SK-N-SH treated with all-trans-retinoic acid at 6 μM for 48 hours (cell line): ENCODE measurements around the gene CERS4.

Experiments
- ATAC-seq: fragments of 200-7000 bp; cut with Tn5 transposase; 3 replicates; pipeline ENCODE4 v1.9.1; 2020; ENCODE audit warnings: mild to moderate bottlenecking, moderate library complexity
- ARNTL ChIP-seq: fragments of 450-650 bp; formaldehyde crosslinking; IDR thresholded peaks from 2 replicates; pipeline ENCODE4 v1.5.0; 2020; ENCODE audit warnings: low read depth, mild to moderate bottlenecking, moderate library complexity, borderline replicate concordance
- BACH2 ChIP-seq: fragments of 250-450 bp; sonication (Bioruptor Pico); IDR thresholded peaks from 2 replicates; pipeline ENCODE4 v1.9.0; 2021; ENCODE audit warnings: mild to moderate bottlenecking, borderline replicate concordance
- CREB5 ChIP-seq: fragments of 250-450 bp; sonication (Bioruptor Pico); IDR thresholded peaks from 2 replicates; pipeline ENCODE4 v1.5.1; 2020; ENCODE audit warnings: low read depth, mild to moderate bottlenecking, moderate library complexity
- CSDC2 ChIP-seq: fragments of 250-450 bp; sonication (Bioruptor Pico); IDR thresholded peaks from 2 replicates; pipeline ENCODE4 v1.5.0; 2020; ENCODE audit warnings: mild to moderate bottlenecking, moderate library complexity
- CSRNP3 ChIP-seq: fragments of 250-450 bp; sonication (Bioruptor Pico); IDR thresholded peaks from 2 replicates; pipeline ENCODE4 v1.5.1; 2021; ENCODE audit warnings: mild to moderate bottlenecking, moderate library complexity
- ESRRG ChIP-seq: fragments of 250-450 bp; sonication (Bioruptor Pico); IDR thresholded peaks from 2 replicates; pipeline ENCODE4 v1.6.1; 2021; ENCODE audit warnings: mild to moderate bottlenecking
- GLIS3 ChIP-seq: fragments of 250-450 bp; sonication (Bioruptor Pico); IDR thresholded peaks from 2 replicates; pipeline ENCODE4 v1.5.0; 2020; ENCODE audit warnings: mild to moderate bottlenecking, moderate library complexity
- ISL1 ChIP-seq: fragments of 250-450 bp; sonication (Bioruptor Pico); IDR thresholded peaks from 2 replicates; pipeline ENCODE4 v2.1.2; 2022; ENCODE audit warnings: mild to moderate bottlenecking, moderate library complexity
- OSR1 ChIP-seq: fragments of 250-450 bp; sonication (Bioruptor Pico); IDR thresholded peaks from 2 replicates; pipeline ENCODE4 v1.8.0; 2022; ENCODE audit warnings: moderate library complexity, mild to moderate bottlenecking, inconsistent platforms
- PATZ1 ChIP-seq: fragments of 250-450 bp; sonication (Bioruptor Pico); IDR thresholded peaks from 2 replicates; pipeline ENCODE4 v1.8.0; 2020; ENCODE audit warnings: mild to moderate bottlenecking, moderate library complexity, borderline replicate concordance
- POU6F1 ChIP-seq: fragments of 250-450 bp; sonication (Bioruptor Pico); IDR thresholded peaks from 2 replicates; pipeline ENCODE4 v1.8.0; 2021; ENCODE audit warnings: low read depth, mild to moderate bottlenecking, moderate library complexity, borderline replicate concordance
- PPARA ChIP-seq: fragments of 250-450 bp; sonication (Bioruptor Pico); IDR thresholded peaks from 2 replicates; pipeline ENCODE4 v1.5.0; 2020; ENCODE audit warnings: mild to moderate bottlenecking, borderline replicate concordance
- RARB ChIP-seq: fragments of 250-450 bp; sonication (Bioruptor Pico); IDR thresholded peaks from 2 replicates; pipeline ENCODE4 v1.8.0; 2021; ENCODE audit warnings: mild to moderate bottlenecking, moderate library complexity
- TCF4 ChIP-seq: fragments of 250-450 bp; sonication (Bioruptor Pico); IDR thresholded peaks from 2 replicates; pipeline ENCODE4 v1.8.0; 2021; ENCODE audit warnings: mild to moderate bottlenecking, moderate library complexity, borderline replicate concordance
- TOX ChIP-seq: fragments of 250-450 bp; sonication (Bioruptor Pico); IDR thresholded peaks from 2 replicates; pipeline ENCODE4 v1.8.0; 2021; ENCODE audit warnings: mild to moderate bottlenecking, moderate library complexity, borderline replicate concordance
- ZC3H10 ChIP-seq: fragments of 250-450 bp; sonication (Bioruptor Pico); IDR thresholded peaks from 2 replicates; pipeline ENCODE4 v1.5.1; 2021; ENCODE audit warnings: mild to moderate bottlenecking, moderate library complexity
- ZFP3 ChIP-seq: fragments of 250-450 bp; sonication (Bioruptor Pico); IDR thresholded peaks from 2 replicates; pipeline ENCODE4 v1.5.0; 2020; ENCODE audit warnings: mild to moderate bottlenecking, moderate library complexity
- ZFP30 ChIP-seq: fragments of 450-650 bp; formaldehyde crosslinking; IDR thresholded peaks from 2 replicates; pipeline ENCODE4 v1.5.0; 2022; ENCODE audit warnings: mild to moderate bottlenecking, moderate library complexity
- ZNF565 ChIP-seq: fragments of 450-650 bp; formaldehyde crosslinking; conservative IDR thresholded peaks from 2 replicates; pipeline ENCODE4 v1.5.0; 2020; ENCODE audit warnings: low read depth, mild to moderate bottlenecking, moderate library complexity
- ZNF70 ChIP-seq: fragments of 450-650 bp; formaldehyde crosslinking; IDR thresholded peaks from 2 replicates; pipeline ENCODE4 v1.5.0; 2020; ENCODE audit warnings: mild to moderate bottlenecking, moderate library complexity
- ZNF8 ChIP-seq: fragments of 450-650 bp; formaldehyde crosslinking; IDR thresholded peaks from 2 replicates; pipeline ENCODE4 v1.5.0; 2020; ENCODE audit warnings: mild to moderate bottlenecking, moderate library complexity

The CERS4 gene

GRCh38 chr19:8248348-8249328 lies 39.5 kb downstream of the CERS4 start:
- no peak for ATAC-seq
- TF ChIP-seq CSDC2 (CRISPR knock-in tag) (no peak), CSRNP3 (CRISPR knock-in tag) (no peak), ZFP3 (CRISPR knock-in tag) (no peak), ZC3H10 (CRISPR knock-in tag) (no peak), ARNTL (CRISPR knock-in tag) (no peak), ZNF70 (CRISPR knock-in tag) (no peak), PATZ1 (CRISPR knock-in tag) (no peak), ISL1 (CRISPR knock-in tag) (no peak), ZFP30 (CRISPR knock-in tag) (no peak), RARB (no peak), PPARA (CRISPR knock-in tag) (no peak)

GRCh38 chr19:8250596-8250995 lies 41.4 kb downstream of the CERS4 start:
- TF ChIP-seq ZNF565 (CRISPR knock-in tag) (no peak), TCF4 (CRISPR knock-in tag) (no peak), PPARA (CRISPR knock-in tag) (no peak), ISL1 (CRISPR knock-in tag) (no peak), TOX (CRISPR knock-in tag) (no peak), ZFP3 (CRISPR knock-in tag) (no peak), PATZ1 (CRISPR knock-in tag) (no peak), POU6F1 (CRISPR knock-in tag) (no peak), ZNF70 (CRISPR knock-in tag) (no peak), CSRNP3 (CRISPR knock-in tag) (no peak), GLIS3 (no peak), ZFP30 (CRISPR knock-in tag) (no peak), ZNF8 (CRISPR knock-in tag) (no peak), ZC3H10 (CRISPR knock-in tag) (no peak)
- ATAC-seq: no peak

- ATAC-seq: no peak
- TF ChIP-seq ZC3H10 (CRISPR knock-in tag) (no peak), CSRNP3 (CRISPR knock-in tag) (no peak), POU6F1 (CRISPR knock-in tag) (no peak), CSDC2 (CRISPR knock-in tag) (no peak), TOX (CRISPR knock-in tag) (no peak), BACH2 (CRISPR knock-in tag) (no peak), CREB5 (CRISPR knock-in tag) (no peak), ZNF565 (CRISPR knock-in tag) (no peak), TCF4 (CRISPR knock-in tag) (no peak), OSR1 (CRISPR knock-in tag) (no peak), ESRRG (no peak), ZFP3 (CRISPR knock-in tag) (no peak), ARNTL (CRISPR knock-in tag) (no peak)
Observed at GRCh38 chr19:8251025-8251472, 41.9 kb downstream of the CERS4 start.
